Neural cell (in vitro differentiated cells): ENCODE results near the gene KCNK10. TPM values are rescaled to one million over a fixed set of nuclear protein-coding genes. Genes with fewer than 3 reads are reported as not detected.

Experiments used
- H2AFZ ChIP-seq: fragments of 200-600, 300-800 bp; sonication (generic), shearing (Covaris generic); 2 replicates; pipeline ENCODE4 v1.6.0; 2014; ENCODE audit warnings: low read depth, mild to moderate bottlenecking, antibody characterized with exemption, low read length, moderate library complexity
- H3F3A ChIP-seq: fragments of 200-600 bp; shearing (Covaris generic); 2 replicates; pipeline ENCODE4 v1.6.1; 2016; ENCODE audit warnings: mild to moderate bottlenecking, moderate library complexity, mixed read lengths, antibody characterized with exemption, low read length; ENCODE audit not compliant: insufficient read depth, poor library complexity, severe bottlenecking
- H3K27ac ChIP-seq: fragments of 200-600, 300-800 bp; sonication (generic), shearing (Covaris generic); 2 replicates; pipeline ENCODE4 v1.5.1; 2014; ENCODE audit warnings: mild to moderate bottlenecking, low read length, moderate library complexity
- H3K27me3 ChIP-seq: fragments of 300-800, 200-600 bp; sonication (generic), shearing (Covaris generic); 2 replicates; pipeline ENCODE4 v1.6.0; 2014; ENCODE audit warnings: mild to moderate bottlenecking, low read depth, low read length, moderate library complexity; ENCODE audit not compliant: insufficient read depth
- H3K36me3 ChIP-seq: fragments of 300-800, 200-600 bp; sonication (generic), shearing (Covaris generic); 2 replicates; pipeline ENCODE4 v1.5.1; 2014; ENCODE audit warnings: mild to moderate bottlenecking, antibody characterized with exemption, low read length, moderate library complexity; ENCODE audit not compliant: insufficient read depth
- H3K4me2 ChIP-seq: fragments of 300-800, 200-600 bp; sonication (generic), shearing (Covaris generic); 2 replicates; pipeline ENCODE4 v1.6.0; 2014; ENCODE audit warnings: mild to moderate bottlenecking, low read length
- H3K4me3 ChIP-seq: fragments of 300-800, 200-600 bp; sonication (generic), shearing (Covaris generic); 2 replicates; pipeline ENCODE4 v1.5.1; 2014; ENCODE audit warnings: mild to moderate bottlenecking, low read length, moderate library complexity
- H3K79me2 ChIP-seq: fragments of 200-600 bp; shearing (Covaris generic); replicated peaks from 2 replicates; pipeline ENCODE4 v1.6.0; 2014; ENCODE audit warnings: mild to moderate bottlenecking, low read length, moderate library complexity; ENCODE audit not compliant: insufficient read depth
- H3K9ac ChIP-seq: fragments of 300-800, 200-600 bp; sonication (generic), shearing (Covaris generic); 2 replicates; pipeline ENCODE4 v1.6.1; 2016; ENCODE audit warnings: mild to moderate bottlenecking, low read length, mixed read lengths
- H3K9me2 ChIP-seq: fragments of 200-600 bp; shearing (Covaris generic); 2 replicates; pipeline ENCODE4 v1.6.1; 2016; ENCODE audit warnings: mild to moderate bottlenecking, low read length, mixed read lengths; ENCODE audit not compliant: insufficient read depth
- H3K9me3 ChIP-seq: fragments of 200-600, 300-800 bp; sonication (generic), shearing (Covaris generic); 2 replicates; pipeline ENCODE4 v1.6.1; 2016; ENCODE audit warnings: mild to moderate bottlenecking, mixed run types, low read length, moderate library complexity, mixed read lengths
- H4K20me1 ChIP-seq: fragments of 200-600 bp; shearing (Covaris generic); 2 replicates; pipeline ENCODE4 v1.6.1; 2016; ENCODE audit warnings: mild to moderate bottlenecking, mixed run types; ENCODE audit not compliant: insufficient read depth
- CTCF ChIP-seq: fragments of 450-650 bp; IDR thresholded peaks from 2 replicates; pipeline ENCODE4 v1.5.1; 2014; ENCODE audit warnings: antibody characterized with exemption, mild to moderate bottlenecking, moderate library complexity; ENCODE audit not compliant: poor library complexity, severe bottlenecking
- EP300 ChIP-seq: fragments of 450-650 bp; conservative IDR thresholded peaks from 2 replicates; pipeline ENCODE4 v1.6.1; 2014; ENCODE audit warnings: antibody characterized with exemption, mild to moderate bottlenecking, moderate library complexity; ENCODE audit not compliant: poor library complexity, severe bottlenecking
- EZH2 ChIP-seq: fragments of 200-600, 300-800 bp; shearing (Covaris generic), sonication (generic); IDR thresholded peaks from 2 replicates; pipeline ENCODE4 v1.6.1; 2014; ENCODE audit warnings: antibody characterized with exemption, low read length, borderline replicate concordance, mild to moderate bottlenecking; ENCODE audit not compliant: insufficient read depth, poor library complexity, severe bottlenecking
- MXI1 ChIP-seq: fragments of 450-650 bp; conservative IDR thresholded peaks from 2 replicates; pipeline ENCODE4 v1.6.1; 2014; ENCODE audit warnings: antibody characterized with exemption, mild to moderate bottlenecking; ENCODE audit not compliant: poor library complexity, severe bottlenecking
- POLR2AphosphoS5 ChIP-seq: IDR thresholded peaks from 2 replicates; pipeline ENCODE4 v1.6.1; 2012
- RAD21 ChIP-seq: fragments of 450-650 bp; conservative IDR thresholded peaks from 2 replicates; pipeline ENCODE4 v1.6.1; 2014; ENCODE audit warnings: antibody characterized with exemption, mild to moderate bottlenecking, moderate library complexity
- REST ChIP-seq: IDR thresholded peaks from 2 replicates; pipeline ENCODE4 v1.6.1; 2012; ENCODE audit warnings: borderline replicate concordance
- SMC3 ChIP-seq: fragments of 450-650 bp; conservative IDR thresholded peaks from 2 replicates; pipeline ENCODE4 v1.6.1; 2014; ENCODE audit warnings: antibody characterized with exemption, mild to moderate bottlenecking, moderate library complexity; ENCODE audit not compliant: poor library complexity
- TAF1 ChIP-seq: IDR thresholded peaks from 2 replicates; pipeline ENCODE4 v1.6.1; 2012; ENCODE audit warnings: low read depth
- polyA plus RNA-seq: library from polyadenylated mRNA; depleted of rRNA; stranded (reverse); fragments of >200 nt; gene quantifications from 2 replicates; pipeline ENCODE4 v1.2.3, GENCODE V29; 2014

KCNK10 gene
- polyA plus RNA-seq, 1 donor from 2014 or later: 6.9 TPM

- no peak for TF ChIP-seq CTCF
These were observed 77.7 kb downstream of the KCNK10 start (continued) for GRCh38 chr14:88245321-88245720.

GRCh38 chr14:88243946-88244345 is 79.1 kb downstream of the KCNK10 start:
- no peak overlapping the region for H3K27ac ChIP-seq
- TF ChIP-seq RAD21 (no peak), SMC3 (no peak), REST (no peak), POLR2AphosphoS5 (no peak), TAF1 (no peak), CTCF (no peak), EP300 (no peak)
- no peak overlapping the region for H2AFZ ChIP-seq
- no peaks in the 10 kb centered on the region for H3K9me3 ChIP-seq
- no peaks in the 10 kb centered on the region for H4K20me1 ChIP-seq
- no peak overlapping the region for H3K4me2 ChIP-seq
- no peaks in the 10 kb centered on the region for H3K9me2 ChIP-seq
- H3K9ac ChIP-seq: no peak overlapping the region
- no peaks in the 10 kb centered on the region for H3K27me3 ChIP-seq
- H3F3A ChIP-seq: no peaks in the 10 kb centered on the region
- H3K36me3 ChIP-seq: no peaks in the 10 kb centered on the region
- H3K4me3 ChIP-seq: no peak overlapping the region
- H3K79me2 ChIP-seq: no peaks in the 10 kb centered on the region

- Histone ChIP-seq H2AFZ (no peak overlapping the region), H3K4me2 (no peak overlapping the region), H3K27ac (no peak overlapping the region), H3K4me3 (no peak overlapping the region), H4K20me1 (no peaks in the 10 kb centered on the region), H3K9me2 (no peaks in the 10 kb centered on the region), H3K36me3 (no peaks in the 10 kb centered on the region), H3K9me3 (no peaks in the 10 kb centered on the region), H3K79me2 (no peaks in the 10 kb centered on the region), H3F3A (no peaks in the 10 kb centered on the region), H3K9ac (no peak overlapping the region), H3K27me3 (no peaks in the 10 kb centered on the region)
- no peak for TF ChIP-seq REST
- no peak for TF ChIP-seq EP300
- no peak for TF ChIP-seq SMC3
- TF ChIP-seq EZH2: no peak
- no peak for TF ChIP-seq POLR2AphosphoS5
- TF ChIP-seq TAF1: no peak
- no peak for TF ChIP-seq CTCF
- no peak for TF ChIP-seq RAD21
- no peak for TF ChIP-seq MXI1
These were observed 80.6 kb downstream of the KCNK10 start for GRCh38 chr14:88242446-88242845.
